K562 (cell line): ENCODE data around the gene PPM1F.

ENCODE experiments used
- ELF4 ChIP-seq: fragments of 450-650 bp; formaldehyde crosslinking; IDR thresholded peaks from 2 replicates; pipeline ENCODE4 v1.4.0; 2022; ENCODE audit warnings: missing genetic modification characterization
- POLR2A ChIP-seq: fragments of 450-650 bp; conservative IDR thresholded peaks from 2 replicates; pipeline ENCODE4 v1.6.1; 2016
- USF1 ChIP-seq: sonication (generic); formaldehyde crosslinking; IDR thresholded peaks from 2 replicates; pipeline ENCODE4 v1.9.0; 2022; ENCODE audit warnings: mild to moderate bottlenecking, missing genetic modification reagents
- YY1 ChIP-seq, 3 experiments: IDR thresholded peaks; 2 replicates each; pipeline ENCODE4 v1.6.1; 2011; ENCODE audit warnings: low read length in 2 of 3, mild to moderate bottlenecking in 2 of 3, moderate library complexity in 2 of 3, borderline replicate concordance in 1 of 3, control low read depth in 1 of 3, low read depth in 1 of 3; ENCODE audit not compliant: insufficient read depth in 3 of 3, insufficient replicate concordance in 2 of 3, control insufficient read depth in 1 of 3, insufficient read length in 1 of 3; ENCODE audit errors: extremely low read depth in 1 of 3

- TF ChIP-seq POLR2A (no peak), USF1 (no peak), ELF4 (no peak), YY1 (IDR thresholded peaks at IDR 0.05; ENCODE audit: borderline replicate concordance in 1 of 3, control insufficient read depth in 1 of 3, extremely low read depth in 1 of 3, insufficient read depth in 3 of 3, insufficient read length in 1 of 3, insufficient replicate concordance in 2 of 3, low read depth in 1 of 3, low read length in 2 of 3) (no peak)
Observed at GRCh38 chr22:21946262-21946925, 6.3 kb downstream of the PPM1F start.
